HG02840 (cell line): ENCODE data around the gene DDX25.

ENCODE experiments used
- ATAC-seq: cut with Tn5 transposase; IDR thresholded peaks from one replicate; pipeline ENCODE4 v1.9.1; 2021; ENCODE audit warnings: mild to moderate bottlenecking, moderate library complexity, moderate number of reproducible peaks; ENCODE audit not compliant: unreplicated experiment, low FRiP score

The DDX25 gene

DNA sequence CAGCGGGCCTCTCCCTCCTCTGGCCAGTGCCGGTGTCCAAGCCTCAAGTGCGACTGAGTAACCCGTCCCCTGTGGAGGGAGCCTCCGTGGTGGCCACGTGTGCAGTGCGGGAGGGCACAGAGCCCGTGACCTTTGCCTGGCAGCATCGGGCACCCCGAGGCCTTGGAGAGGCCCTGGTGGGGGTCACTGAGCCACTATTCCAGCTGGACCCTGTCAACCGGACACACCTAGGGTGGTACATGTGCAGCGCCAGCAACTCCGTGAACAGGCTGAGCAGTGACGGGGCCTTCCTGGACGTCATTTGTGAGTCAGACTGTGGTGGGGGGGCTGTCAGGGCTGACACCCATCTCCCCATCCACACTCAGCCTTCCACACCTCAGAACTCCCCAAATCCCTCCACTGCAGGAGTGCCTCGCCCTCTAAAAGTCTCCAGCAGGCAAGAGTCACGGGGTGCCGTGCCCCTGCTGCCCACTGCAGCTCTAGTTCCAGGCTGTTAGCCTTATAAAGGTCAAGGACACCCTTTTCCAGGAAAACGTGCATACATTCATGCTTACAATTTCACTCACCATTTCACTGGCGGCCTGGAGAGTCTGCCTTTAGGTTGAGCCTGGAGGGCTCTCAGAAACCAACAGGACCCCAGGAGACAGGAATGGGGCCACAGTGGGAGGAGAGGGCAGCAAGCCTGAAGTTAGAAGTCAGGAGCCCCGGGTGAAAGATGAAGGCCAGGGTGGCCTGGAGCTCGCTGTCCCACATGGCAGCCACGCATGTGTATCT is 44.2 kb downstream of the DDX25 start:
- no peak for ATAC-seq

DNA sequence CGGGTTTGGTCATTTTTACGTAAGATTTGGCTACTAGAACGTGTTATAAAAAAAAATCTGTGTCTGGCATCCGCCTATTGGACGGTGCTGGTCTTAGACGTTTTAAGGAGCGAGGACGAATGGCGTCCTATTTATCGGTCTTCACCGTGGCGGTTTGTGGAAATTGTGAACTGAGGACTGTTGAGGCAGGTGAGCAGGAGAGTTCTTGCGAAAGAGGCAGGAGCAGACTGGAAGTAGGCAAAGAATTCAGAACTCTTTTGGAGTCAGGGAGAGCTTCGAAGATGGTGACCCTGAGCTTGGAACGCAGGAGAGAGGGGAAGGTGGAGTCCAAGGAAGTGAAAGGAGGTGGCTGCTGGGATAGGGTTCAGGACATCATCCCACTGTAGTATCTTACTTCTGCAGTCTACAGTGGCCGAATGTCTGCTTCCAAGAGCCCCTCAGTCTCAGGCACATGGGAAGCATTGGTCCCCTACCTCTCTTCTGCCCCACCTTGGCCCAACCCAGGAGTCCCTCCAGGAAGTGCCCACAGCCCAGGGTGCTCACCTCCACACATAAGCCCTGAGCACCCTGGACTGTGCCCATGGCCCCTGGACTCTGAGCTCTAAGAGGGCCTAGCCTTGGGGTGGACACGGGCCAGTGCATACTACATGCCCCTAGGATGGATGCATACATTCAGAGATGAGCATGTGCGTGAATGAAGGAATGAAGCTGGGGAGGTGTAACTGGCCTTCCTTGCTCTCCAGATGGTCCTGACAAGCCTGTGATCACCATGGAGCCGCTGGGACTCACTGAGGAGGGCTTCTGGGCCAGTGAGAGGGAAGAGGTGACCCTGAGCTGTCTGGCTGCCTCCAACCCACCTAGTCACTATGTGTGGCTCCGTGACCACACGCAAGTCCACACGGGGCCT is 45.2 kb downstream of the DDX25 start:
- no peak for ATAC-seq

DNA sequence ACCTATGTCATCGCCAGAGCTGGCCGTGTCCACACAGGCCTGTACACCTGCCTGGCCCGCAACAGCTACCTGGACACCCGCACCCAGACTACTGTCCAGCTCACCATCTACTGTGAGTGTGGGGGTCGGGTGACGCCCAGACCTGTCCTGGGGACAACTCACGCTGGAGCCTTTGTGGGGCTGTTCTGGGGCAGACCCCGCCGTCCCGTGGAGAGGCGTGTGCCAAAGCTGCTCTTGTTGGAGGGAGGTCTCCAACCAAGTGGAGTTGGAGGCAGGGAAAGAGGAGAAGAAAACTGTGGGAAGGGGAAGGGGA is 45.8 kb downstream of the DDX25 start:
- no peak for ATAC-seq

DNA sequence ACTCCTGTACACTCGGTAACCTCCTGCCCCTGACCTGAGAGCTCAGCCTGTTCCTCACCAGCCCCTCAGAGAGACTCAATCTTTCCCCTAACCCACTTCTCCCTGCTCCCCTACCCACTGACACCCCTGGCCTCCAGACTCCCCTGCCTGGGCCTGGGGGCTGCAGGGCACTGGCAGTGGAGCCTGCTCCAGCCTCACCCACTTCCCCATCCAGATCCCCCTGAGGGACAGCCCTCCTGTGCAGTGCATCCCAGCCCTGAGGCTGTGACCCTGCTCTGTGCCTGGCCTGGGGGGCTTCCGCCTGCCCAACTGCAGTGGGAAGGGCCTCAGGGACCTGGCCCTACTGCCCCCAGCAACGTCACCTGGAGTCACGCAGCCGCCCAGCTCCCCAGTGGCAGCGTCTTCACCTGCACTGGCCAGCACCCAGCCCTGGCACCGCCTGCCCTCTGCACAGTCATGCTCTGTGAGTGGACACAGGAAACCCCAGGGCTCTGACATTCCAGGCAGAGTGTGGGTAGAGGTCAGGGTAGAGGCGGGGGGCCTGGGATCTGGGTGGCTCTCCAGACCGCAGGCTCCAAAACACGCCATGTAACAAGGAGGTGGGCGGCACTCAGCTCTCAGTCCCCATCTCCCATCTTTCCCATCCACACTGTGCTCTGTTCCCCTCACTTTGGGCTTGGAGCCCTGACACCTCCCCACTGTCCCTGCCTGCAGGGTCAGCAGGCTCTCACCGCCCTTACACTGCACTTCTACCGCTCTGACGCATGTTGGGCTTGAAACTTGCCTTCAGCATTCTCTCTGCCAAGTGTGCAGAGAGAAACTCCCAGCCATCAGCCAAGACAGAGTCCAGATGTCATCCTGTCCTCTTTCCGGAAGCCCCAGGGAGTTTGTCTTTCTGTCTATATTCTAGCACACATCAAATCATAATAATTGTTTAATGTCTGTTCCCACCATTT is 46.7 kb downstream of the DDX25 start:
- ATAC-seq = no peak

DNA sequence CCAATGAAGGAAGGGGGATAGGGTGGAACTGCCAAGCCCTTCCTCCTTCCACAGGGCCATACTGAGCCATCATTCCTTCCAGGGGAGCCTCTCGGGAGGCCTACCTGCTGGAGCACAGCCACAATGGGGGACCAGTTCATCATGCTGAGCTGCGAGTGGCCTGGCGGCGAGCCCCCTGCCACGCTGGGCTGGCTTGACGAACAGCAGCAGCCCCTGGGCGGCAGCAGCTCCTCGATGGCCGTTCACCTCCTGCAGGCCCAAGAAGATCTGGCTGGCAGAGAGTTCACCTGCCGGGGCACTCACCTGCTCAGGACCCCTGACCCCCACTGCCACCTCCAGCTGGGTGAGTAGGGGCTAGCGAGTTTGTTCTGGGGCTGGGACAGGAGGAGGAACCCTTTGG is 47.4 kb downstream of the DDX25 start:
- ATAC-seq = no peak

DNA sequence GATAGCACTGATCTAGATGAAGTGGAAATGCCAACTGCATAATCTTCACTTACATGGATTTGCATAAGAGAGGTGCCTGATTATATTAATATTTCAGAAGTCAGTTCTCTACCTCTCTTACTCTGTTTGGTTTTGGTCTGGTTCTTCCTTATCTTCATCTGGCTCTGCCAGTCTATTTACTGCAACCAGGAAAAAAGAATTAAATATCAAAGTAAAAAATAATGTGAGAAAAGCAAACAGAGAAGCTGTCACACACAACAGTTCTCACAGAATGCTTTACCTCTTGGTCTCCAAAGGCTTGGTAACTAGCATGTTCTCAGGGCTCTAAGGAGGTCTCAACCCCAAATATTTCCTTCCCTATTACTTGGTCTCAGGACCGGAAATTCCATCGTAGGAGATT is 48.3 kb downstream of the DDX25 start:
- no peak for ATAC-seq

DNA sequence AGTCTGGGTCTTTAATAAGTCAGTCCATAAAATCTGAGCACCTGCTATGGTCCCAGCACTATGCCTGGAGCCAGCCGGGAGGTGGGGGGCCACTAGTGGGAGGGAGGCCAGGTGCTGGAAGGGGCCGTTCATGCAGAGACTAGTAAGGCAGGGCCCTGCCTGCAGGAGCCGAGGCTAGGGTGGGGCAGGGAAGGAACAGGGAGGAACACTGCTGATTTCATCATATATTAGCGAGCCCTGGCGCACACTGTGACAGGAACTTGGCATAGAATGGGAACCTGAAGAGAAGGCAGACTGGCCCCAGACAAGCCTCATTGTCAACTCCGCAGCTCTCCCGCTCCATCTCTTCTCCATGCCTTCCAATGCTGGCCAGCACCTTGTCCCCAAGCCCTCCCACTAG is 48.7 kb downstream of the DDX25 start:
- no peak for ATAC-seq

DNA sequence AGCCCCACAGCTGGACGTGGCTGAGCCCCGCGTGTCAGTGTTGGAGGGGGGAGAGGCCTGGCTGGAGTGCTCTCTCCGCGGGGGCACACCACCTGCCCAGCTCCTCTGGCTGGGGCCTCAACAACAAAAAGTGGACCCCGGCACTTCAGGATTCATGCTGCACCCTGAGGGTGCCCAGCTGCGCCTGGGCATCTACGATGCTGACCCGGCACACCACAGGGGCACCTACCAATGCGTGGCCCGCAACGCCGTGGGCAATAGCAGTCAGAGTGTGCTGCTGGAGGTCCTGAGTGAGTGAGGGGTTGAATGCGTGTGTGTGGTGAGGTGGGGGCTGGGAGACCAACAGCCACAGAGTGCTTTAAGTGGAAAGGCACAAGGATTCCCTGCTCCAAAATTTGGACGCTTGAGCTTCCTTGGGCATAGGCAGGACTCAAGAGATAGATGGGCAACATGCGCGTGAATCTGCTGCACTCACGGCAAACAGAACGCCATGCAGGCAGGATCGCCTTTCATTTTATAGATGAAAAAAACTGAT is 49.2 kb downstream of the DDX25 start:
- ATAC-seq = no peak

- ATAC-seq = no peak
Measured at GRCh38 chr11:125954123-125954944, 50.0 kb downstream of the DDX25 start.

GRCh38 chr11:125954945-125955640 is 50.8 kb downstream of the DDX25 start:
- no peak for ATAC-seq

- ATAC-seq = no peak
Measured at GRCh38 chr11:125955856-125956255, 51.5 kb downstream of the DDX25 start.

- no peak for ATAC-seq
Measured at GRCh38 chr11:125956391-125957134, 52.3 kb downstream of the DDX25 start.

- no peak for ATAC-seq
Measured at GRCh38 chr11:125957618-125958332, 53.5 kb downstream of the DDX25 start.

GRCh38 chr11:125958872-125959400 is 54.6 kb downstream of the DDX25 start:
- no peak for ATAC-seq

GRCh38 chr11:125959511-125959910 is 55.2 kb downstream of the DDX25 start:
- no peak for ATAC-seq

DNA sequence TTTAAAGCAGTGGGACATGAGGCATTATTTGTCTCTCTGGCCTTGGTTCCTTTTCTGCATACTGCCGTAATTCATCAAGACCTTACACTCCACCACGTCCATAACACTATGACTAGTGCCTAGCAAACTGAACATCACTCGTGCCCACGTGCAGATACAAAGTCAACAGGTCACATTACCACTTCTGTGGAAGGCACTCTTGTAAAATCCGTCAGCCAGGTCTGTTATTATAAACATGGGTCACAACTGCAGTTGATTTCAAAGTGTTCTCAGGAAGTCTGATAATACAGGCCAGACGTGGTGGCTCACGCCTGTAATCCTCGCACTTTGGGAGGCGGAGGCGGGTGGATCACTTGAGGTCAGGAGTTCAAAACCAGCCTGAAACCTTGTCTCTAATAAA is 55.6 kb downstream of the DDX25 start:
- no peak for ATAC-seq

GRCh38 chr11:125960771-125961170 is 56.5 kb downstream of the DDX25 start:
- no peak for ATAC-seq
